ENCODE results near the gene TMEM255A.

The TMEM255A gene

DNA sequence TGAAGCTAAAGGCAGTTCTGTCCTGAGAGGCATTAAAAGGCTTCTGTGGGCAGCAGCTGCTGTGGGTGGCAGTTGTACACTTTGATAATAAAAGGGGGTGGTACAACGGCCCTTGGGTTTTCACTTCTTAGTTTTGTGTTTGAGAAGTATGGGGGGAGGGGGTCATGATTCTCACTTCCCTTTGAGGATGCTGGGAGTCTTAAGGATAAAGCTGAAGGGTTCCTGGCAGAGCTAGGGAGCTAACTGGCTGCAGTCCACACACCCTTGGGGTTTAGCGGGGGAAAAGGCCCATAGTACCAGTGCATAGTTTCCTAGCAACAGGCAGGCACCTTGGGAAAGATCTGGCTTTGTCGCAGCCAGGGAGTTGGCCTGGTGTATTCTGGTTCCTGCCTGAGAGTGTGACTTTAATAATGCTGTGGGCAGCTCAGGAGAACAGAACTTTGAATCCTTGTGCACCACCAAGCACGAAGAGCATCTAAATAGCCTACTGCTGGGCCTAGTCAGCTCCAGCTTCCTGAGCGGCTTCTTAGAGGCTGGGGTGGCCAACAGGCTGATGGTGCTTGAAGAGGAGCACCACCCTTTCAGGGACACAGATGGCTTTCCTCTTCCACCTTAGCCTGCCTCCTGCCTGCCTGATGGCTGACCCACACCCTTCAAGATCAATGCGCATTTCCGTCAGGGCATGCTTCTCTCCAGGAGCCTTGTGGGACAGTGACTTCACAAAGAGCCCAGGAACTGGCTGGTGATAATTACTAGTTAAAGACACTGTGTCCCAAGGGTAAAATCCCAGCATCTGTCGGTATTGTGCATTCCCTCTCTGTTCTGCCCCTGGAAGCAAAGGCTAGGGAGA is 48.2 kb downstream of the TMEM255A start:
- no peak for DNase-seq

DNA sequence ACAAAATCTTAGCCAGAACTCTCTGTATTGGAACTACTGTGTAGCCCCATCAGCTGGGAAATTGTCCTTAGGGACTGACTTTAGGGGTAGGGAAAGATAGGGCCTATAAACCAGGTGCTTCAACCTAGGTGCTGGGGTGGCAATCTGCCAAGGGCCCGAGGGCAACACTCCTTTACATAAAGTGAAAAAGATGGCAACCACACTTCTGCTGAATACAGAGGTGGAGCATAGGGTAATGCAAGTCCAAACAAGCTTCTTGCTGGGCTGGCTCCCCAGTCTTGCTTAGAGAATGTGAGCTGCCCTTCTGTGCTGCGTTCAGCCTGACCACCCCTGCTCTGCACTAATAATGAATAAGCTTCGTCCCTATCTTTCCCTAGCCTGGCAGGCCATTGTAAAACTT is 50.9 kb downstream of the TMEM255A start:
- peak in 1 of 2 experiments; percentile 52 for DNase-seq

DNA sequence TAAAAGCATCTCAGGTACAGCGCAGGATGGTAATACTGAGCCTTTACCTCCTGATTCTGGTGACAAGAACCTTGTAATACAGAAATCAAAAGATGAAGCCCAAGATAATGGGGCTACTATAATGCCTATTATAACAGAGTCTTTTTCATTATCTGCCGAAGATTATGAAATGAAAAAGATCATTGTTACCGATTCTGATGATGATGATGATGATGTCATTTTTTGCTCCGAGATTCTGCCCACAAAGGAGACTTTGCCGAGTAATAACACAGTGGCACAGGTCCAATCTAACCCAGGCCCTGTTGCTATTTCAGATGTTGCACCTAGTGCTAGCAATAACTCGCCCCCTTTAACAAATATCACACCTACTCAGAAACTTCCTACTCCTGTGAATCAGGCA is 57.5 kb downstream of the TMEM255A start:
- DNase-seq: no peak

DNA sequence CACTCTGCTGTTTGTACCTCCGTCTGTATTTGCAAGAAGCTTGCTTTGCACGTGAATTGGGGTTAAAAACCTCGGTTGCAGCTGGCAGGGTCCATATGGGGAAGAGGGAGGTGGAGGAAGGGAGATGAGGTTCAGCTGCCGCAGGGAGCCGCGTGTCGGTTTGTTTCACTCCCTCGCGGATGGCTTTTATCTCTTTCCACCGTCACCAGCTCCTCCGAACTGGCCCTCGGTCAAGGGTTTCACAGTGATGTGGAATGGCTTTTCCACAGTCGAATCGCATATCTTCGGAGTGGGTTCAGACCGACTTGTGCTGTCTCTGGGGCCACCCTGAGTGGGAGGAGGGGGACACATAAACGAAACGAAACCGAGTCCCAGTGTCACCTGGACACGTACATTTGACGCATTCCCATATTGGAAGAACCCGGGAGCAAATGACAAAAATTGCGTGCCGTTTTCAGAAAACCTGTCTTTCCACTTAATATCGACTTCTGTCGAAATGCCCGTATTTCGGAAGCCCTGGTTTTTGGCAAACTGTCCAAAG is 59.7 kb downstream of the TMEM255A start:
- peak; percentile 43 to 55 for DNase-seq

DNA sequence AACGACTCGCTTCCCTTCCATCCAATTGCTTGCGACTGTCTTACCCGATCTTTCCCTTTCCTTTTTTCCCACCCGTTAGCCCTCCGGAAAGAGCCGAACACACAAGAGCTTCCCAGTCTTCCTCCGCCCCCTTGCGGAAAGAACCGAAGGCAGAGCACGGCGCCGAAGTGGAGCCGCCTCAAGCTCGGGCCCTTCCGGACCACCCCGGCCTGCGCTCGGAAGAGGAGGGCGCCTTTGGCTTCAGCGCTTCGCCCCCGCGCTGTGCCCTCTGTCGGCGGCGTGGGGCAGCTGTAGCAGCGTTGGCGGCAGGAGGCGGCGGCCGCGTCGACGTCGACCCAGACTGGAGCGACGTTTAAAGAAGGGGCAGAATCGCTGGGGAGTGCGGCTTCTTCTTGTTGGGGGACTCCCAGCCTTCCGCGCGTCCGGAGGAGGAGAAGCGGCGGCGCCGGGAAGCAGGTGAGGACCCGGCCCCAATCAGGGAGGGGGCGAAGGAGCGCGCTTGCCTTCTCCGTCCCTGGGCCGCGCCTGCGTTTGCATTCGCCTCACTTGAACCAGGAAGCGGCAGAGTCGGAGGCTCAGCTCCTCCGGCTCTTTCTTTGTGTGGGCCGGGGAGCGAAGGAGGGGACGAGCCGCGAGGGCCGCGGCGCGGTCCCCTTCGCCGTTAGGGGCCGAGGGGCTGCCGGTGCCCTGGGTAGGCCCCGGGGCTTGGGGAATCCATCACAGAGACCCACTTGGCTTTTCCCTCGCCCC is 60.6 kb downstream of the TMEM255A start, which contains the start of gene ZBTB33:
ZBTB33 (plus strand) TSS at position 291 of the 750 bp plus-strand sequence. CDS start 2,604 bp downstream, outside the sequence.
- DNase-seq: peak; percentile 96 to 97

DNA sequence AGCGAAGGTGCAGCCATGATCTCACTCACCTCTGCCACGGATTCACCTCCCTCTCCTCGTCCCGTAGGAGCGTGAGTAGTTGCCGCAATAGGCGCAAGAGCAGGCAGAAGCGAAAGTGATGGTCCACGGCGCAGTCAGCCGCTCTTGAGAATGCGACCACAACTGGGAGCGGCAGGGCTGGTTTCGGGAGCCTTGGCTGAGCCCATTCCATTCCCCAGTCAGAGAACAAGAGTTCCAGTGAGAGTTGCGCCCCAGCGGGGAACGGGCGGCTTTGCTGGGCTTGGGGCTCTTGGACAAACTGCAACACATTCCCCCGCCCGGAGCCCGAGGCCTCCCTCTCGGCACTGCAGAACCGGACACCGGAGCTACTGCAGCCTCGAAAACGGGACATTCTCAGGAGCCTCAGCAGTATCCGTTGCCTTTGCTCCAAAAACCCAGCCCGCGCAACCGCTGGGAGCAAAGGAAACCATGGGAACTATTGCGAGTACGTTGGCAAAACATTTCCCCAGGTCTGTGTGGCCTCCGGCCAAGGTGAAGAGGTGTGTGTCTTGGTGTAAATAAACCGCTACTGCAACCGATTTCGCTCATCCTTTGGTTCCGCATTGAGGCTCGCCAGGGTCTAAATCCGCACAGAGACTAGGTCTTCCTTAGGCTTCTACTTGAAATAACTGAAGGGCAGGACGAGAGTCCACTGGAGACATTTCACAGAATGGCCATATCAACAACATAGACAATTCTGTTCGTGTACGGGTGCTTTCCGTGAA is 66.3 kb downstream of the TMEM255A start:
- peak; percentile 83 to 93 for DNase-seq

DNA sequence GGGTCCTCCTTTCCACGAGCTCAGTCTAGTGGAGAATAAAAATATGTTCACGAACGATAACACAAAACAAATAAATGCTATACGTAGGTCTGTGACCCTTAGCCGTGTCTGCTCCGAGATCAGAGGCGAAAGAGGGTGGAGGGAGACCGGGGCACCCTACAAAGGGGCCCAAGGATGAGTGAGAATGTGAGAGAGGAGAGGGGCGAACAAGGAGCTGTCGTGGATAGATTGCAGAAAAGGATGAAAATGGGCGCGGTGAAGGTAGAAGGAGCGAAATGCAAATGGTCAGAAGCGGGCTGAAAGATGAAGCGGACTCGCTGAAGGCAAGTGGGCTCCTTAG is 66.9 kb downstream of the TMEM255A start:
- DNase-seq: no peak

DNA sequence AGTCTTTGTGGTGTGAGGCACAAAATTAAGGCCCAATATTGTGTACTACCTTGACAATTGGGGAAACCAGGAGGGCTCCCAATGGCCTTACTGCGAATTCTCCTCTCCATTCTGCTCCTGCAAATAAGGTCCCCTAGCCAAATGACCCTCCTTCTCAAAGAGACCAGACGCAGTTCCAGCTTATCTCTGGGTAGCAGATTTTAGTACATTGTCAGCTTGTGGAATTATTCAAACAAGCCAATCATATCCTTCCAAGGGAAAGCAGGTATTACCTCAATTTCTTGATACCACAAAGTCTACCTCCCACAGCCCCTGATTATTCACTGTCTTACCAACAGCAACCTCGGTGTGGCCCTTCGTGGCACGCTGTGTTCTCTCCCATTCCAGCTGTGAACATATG is 68.4 kb downstream of the TMEM255A start:
- DNase-seq: no peak

DNA sequence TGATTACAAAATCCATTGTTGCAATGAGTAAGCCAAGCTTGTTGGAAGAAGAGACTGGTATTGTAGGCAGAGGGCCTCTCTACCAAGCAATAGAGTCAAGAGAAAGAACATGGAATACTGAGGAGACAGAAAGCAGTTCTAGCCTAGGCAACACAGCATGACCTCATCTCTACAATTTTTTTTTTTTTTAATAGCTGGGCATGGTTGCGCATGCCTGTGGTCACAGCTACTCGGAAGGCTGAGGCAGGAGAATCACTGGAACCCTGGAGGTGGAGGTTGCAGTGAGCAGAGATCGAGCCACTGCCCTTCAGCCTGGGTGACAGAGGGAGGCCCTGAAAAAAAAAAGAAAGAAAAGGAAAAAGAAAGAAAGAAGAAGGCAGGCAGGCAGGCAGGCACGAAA is 72.3 kb downstream of the TMEM255A start:
- no peak for DNase-seq

DNA sequence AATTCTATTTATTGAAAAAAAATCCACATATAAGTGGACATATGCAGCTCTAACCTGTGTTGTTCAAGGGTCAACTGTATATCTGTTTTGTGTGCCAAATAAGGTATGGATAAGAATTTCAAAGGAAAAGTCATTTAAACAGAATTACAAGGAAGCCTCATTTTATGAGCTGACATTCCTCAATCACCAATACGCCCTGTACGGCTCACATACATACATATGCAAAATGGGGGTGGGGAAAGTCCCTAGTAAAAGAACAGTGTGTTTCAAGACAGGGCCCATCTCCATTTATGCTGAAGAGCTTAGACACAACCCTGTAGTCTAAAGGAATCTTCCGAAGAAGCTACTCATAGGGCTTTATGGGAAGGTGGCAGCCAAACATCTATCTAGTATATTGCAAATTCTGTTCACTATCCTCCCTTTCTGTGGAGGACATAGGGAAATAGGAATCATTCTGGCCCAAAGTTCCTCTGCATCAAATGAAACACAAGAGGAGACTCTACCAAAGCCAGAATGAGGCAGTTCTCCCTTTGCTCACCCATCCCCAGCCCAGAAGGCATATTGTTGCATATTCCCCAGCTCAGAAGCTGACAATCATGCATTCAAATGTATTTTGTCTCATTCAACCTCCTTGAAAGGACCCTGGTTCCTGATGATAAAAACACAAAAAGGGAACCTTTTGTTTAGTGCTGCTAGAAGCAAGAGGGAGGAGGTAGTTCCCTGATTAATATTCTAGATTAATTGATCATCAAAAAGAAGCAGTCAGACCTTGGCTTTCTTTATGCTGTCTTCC is 74.4 kb downstream of the TMEM255A start:
- no peak for DNase-seq

DNA sequence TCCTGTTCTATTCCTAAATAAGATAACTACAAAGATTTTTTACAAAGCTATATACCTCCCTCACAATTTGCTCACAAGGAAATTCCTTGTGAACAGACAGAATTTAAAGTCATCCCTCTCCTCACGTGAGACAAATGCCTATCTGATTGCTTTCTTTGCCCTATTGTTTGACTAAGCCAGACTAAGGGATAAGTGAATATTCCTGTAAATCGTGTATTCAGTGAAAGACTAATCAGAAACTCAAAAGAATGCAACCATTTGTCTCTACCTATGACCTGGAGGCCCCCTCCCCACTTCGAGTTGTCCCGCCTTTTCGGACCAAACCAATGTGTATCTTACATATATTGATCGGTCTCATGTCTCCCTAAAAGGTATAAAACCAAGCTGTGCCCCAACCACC is 76.0 kb downstream of the TMEM255A start:
- DNase-seq: no peak

DNA sequence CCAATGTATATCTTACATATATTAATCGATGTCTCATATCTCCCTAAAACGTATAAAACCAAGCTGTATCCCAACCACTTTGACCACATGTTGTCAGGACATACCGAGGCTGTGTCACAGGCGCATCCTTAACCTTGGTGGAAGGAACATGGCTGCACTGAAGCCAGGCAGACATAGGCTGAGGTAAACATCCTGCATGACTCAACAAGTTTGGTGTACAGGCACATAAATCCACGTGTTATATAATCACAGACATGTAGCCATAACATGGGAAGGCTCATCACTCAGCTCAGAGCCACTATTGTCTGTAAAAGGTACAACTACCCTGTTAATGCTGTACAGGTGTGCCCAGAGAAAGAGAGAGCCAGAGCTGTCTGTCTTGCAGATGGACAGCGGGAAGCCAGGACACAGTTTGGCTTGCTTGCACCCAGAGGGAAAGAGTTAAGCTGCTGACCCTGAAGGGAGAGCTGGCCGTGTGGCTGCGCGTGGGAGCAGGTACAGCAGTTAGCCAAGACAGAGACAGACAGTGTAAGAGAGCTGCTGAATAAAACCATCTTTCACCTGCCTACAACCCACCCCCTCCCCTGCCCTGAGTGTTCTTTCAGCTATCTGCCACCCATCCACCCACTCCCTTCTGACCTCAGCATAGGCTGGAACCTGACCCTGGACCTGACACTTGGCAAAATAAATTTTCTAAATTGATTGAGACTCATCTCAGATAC is 82.9 kb downstream of the TMEM255A start:
- no peak for DNase-seq

DNA sequence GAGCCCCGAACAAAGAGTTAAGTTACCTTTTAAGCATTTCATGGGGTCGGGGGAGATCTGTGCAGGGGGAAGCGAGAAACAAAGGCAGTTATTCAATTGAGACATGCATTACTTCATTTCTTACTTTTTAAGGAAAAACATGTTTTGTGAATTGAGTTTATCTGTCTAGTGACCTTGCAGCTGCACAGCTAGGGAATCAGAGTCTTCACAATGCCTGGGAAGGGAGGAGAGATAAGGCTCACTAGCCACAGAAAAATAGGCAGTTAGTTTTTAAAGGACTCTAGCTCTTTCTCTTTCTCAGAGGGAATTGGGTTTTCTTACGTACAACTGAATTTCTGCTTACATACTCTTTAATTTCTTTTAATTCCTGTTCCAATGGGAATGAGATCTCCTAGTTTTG is 86.9 kb downstream of the TMEM255A start:
- DNase-seq: no peak

DNA sequence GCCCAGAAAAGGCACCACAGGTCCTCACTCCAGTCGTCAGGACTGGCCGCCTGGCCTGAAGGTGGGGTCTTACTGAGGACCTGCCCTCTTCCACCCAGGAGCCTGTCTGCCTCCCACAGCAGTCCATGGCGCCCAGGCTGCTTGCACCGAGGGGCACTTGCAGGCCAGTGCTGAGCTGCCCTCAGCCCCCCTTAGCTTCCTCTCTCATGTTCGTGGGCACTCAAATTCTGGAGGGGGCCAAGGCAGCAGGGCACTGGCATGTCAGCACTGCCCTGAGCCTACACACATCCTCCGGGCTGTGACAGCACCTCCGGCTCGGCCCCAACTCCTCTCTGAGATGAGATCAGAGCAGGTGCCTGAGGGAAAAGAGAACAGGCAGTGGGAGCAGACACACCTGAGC is 87.9 kb downstream of the TMEM255A start:
- no peak for DNase-seq

DNA sequence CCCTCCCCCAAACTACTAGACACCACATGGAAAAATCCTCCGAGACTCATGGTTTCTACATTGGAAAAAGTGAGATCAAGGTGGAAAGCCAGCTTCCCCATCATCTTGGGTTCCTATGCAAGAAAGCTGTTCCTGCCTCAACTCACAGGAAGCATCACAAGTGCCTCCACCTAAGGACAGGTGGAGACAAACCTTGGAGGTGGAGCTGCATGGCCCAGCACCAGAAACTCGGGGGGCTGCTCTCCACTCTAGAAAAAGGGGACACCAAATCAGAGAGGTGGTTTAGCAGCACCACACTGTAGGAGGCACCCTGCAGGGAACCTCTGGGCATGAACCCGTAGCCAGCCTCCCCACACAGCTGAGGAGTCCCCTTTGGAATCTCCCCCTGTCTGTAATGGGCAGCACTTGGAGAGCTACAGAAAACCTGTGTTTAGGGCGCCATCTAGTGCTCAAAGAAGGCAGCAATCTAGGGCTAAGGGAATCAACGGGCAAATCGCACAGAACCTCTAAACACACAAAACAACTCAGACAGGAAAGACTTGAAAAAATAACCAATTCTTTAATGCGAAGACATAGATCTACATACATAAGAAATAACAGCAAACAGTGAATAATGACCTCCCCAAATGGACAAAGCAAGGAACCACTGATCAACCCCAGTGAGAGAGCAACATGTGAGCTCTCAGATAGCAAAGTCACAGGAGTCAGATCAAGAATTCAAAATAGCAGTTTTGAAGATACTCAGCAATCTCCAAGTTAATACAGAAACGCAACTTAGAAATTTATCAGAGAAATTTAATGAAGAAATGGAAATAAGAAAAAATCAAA is 97.6 kb downstream of the TMEM255A start:
- DNase-seq: peak; percentile 70 to 75
